H1 (cell line): ENCODE data around the gene ST7L. TPM values are rescaled to one million over a fixed set of nuclear protein-coding genes. Genes with fewer than 3 reads are reported as not detected.
A peak's percentile ranks its signal among the peaks of the same experiment; 100 is the strongest.

Source experiments
- CTCF ChIA-PET: fragments of 300-600 bp; sonication (Branson Sonifier 250); formaldehyde crosslinking; loops from one replicate; lab custom pipeline; 2021; ENCODE audit not compliant: partially characterized antibody; lab: Charles Lee
- POLR2A ChIA-PET: fragments of 300-600 bp; sonication (Branson Sonifier 250); formaldehyde crosslinking; loops from one replicate; lab custom pipeline; 2021; ENCODE audit warnings: inconsistent platforms; ENCODE audit not compliant: partially characterized antibody; lab: Charles Lee
- DNase-seq, 2 experiments: peaks; one replicate each; pipeline versions ENCODE4 v3.0.0 to v3.0.0-alpha.2; 2010 to 2022; ENCODE audit warnings: low spot score in 2 of 2, low read depth in 1 of 2, mixed read lengths in 1 of 2
- FAIRE-seq: peaks from 2 replicates; lab custom pipeline; 2011; peaks lifted over from hg19 to GRCh38; lab: Jason Lieb, UNC
- H2AFZ ChIP-seq: 2 replicates; pipeline ENCODE4 v1.8.1; 2012; ENCODE audit warnings: low read length, inconsistent platforms
- H2AK5ac ChIP-seq: 2 replicates; pipeline ENCODE4 v1.6.1; 2013; ENCODE audit warnings: low read depth, low read length
- H2BK120ac ChIP-seq: replicated peaks from 2 replicates; pipeline ENCODE3; 2013; ENCODE audit warnings: low read depth, low read length, inconsistent platforms
- H2BK12ac ChIP-seq: 2 replicates; pipeline ENCODE4 v1.6.1; 2013; ENCODE audit warnings: low read depth, low read length
- H2BK15ac ChIP-seq: 2 replicates; pipeline ENCODE4 v1.6.1; 2013; ENCODE audit warnings: low read length
- H2BK20ac ChIP-seq: 2 replicates; pipeline ENCODE4 v1.6.1; 2013; ENCODE audit warnings: low read length
- H2BK5ac ChIP-seq: 2 replicates; pipeline ENCODE4 v1.6.1; 2013; ENCODE audit warnings: low read depth, low read length
- H3K14ac ChIP-seq: 2 replicates; pipeline ENCODE4 v1.6.1; 2013; ENCODE audit warnings: inconsistent platforms; ENCODE audit not compliant: insufficient read length
- H3K18ac ChIP-seq: 2 replicates; pipeline ENCODE4 v1.6.1; 2013; ENCODE audit warnings: low read length; ENCODE audit errors: extremely low read depth
- H3K23ac ChIP-seq: 2 replicates; pipeline ENCODE4 v1.6.1; 2013; ENCODE audit warnings: inconsistent platforms; ENCODE audit not compliant: insufficient read length
- H3K23me2 ChIP-seq: 2 replicates; pipeline ENCODE4 v1.6.1; 2013; ENCODE audit warnings: low read depth, low read length
- H3K27ac ChIP-seq: 2 replicates; pipeline ENCODE4 v1.6.1; 2011; ENCODE audit warnings: low read depth, low read length, inconsistent platforms
- H3K27me3 ChIP-seq, 4 experiments: replicated peaks in 1 of 4; 1 replicate in 1 of 4; 2 replicates in 3 of 4; pipeline versions ENCODE4 v1.6.1 to v1.8.1; 2011 to 2013; ENCODE audit warnings: low read length in 3 of 4, mild to moderate bottlenecking in 3 of 4, inconsistent platforms in 2 of 4, mixed read lengths in 2 of 4, moderate library complexity in 1 of 4; ENCODE audit not compliant: control insufficient read depth in 3 of 4, insufficient read depth in 3 of 4; ENCODE audit errors: extremely low read depth in 1 of 4
- H3K36me3 ChIP-seq, 4 experiments: 2 replicates each; pipeline versions ENCODE4 v1.6.1 to v1.8.1; 2011 to 2013; ENCODE audit warnings: mild to moderate bottlenecking in 4 of 4, low read length in 3 of 4, moderate library complexity in 2 of 4, control low read depth in 1 of 4, inconsistent platforms in 1 of 4; ENCODE audit not compliant: insufficient read depth in 4 of 4, control insufficient read depth in 2 of 4
- H3K4ac ChIP-seq: replicated peaks from 2 replicates; pipeline ENCODE3; 2013; ENCODE audit warnings: low read length, low read depth, mixed read lengths, inconsistent platforms; ENCODE audit not compliant: insufficient read length
- H3K4me1 ChIP-seq, 4 experiments: replicated peaks in 1 of 4; 1 replicate in 1 of 4; 2 replicates in 3 of 4; pipeline versions ENCODE4 v1.6.1 to v1.8.1; 2011 to 2013; ENCODE audit warnings: low read length in 3 of 4, inconsistent platforms in 2 of 4, mixed read lengths in 1 of 4; ENCODE audit not compliant: insufficient read depth in 4 of 4, control insufficient read depth in 3 of 4
- H3K4me2 ChIP-seq, 2 experiments: 2 replicates each; pipeline versions ENCODE4 v1.6.1 to v1.8.1; 2011 to 2013; ENCODE audit warnings: low read depth in 2 of 2, low read length in 2 of 2, control low read depth in 1 of 2, inconsistent platforms in 1 of 2, mild to moderate bottlenecking in 1 of 2; ENCODE audit not compliant: insufficient read depth in 1 of 2
- H3K4me3 ChIP-seq, 4 experiments: fragments of 200-600, 300-600 bp in 1 of 4; sonication (generic), shearing (Covaris generic), sonication (Bioruptor Twin) in 1 of 4; 2 replicates each; pipeline versions ENCODE4 v1.5.1 to v1.8.1; 2011 to 2016; ENCODE audit warnings: low read length in 4 of 4, low read depth in 3 of 4, control low read depth in 2 of 4, inconsistent platforms in 2 of 4, mild to moderate bottlenecking in 2 of 4, mixed read lengths in 1 of 4, moderate library complexity in 1 of 4; ENCODE audit not compliant: insufficient read depth in 2 of 4; ENCODE audit errors: extremely low read depth in 1 of 4
- H3K56ac ChIP-seq: replicated peaks from 2 replicates; pipeline ENCODE3; 2013; ENCODE audit warnings: low read depth, mild to moderate bottlenecking, mixed read lengths, low read length, inconsistent platforms; ENCODE audit not compliant: insufficient read length
- H3K79me1 ChIP-seq: 2 replicates; pipeline ENCODE4 v1.6.1; 2013; ENCODE audit warnings: low read depth, low read length, control low read depth
- H3K79me2 ChIP-seq, 2 experiments: 2 replicates each; pipeline versions ENCODE4 v1.6.1 to v1.8.1; 2012 to 2013; ENCODE audit warnings: low read length in 2 of 2, mild to moderate bottlenecking in 2 of 2, inconsistent platforms in 1 of 2; ENCODE audit not compliant: insufficient read depth in 2 of 2, control insufficient read depth in 1 of 2
- H3K9ac ChIP-seq, 4 experiments: replicated peaks in 1 of 4; 1 replicate in 1 of 4; 2 replicates in 3 of 4; pipeline versions ENCODE4 v1.6.1 to v1.8.1; 2011 to 2013; ENCODE audit warnings: low read depth in 3 of 4, low read length in 3 of 4, control low read depth in 2 of 4, mild to moderate bottlenecking in 2 of 4, moderate library complexity in 2 of 4, inconsistent platforms in 1 of 4; ENCODE audit errors: extremely low read depth in 1 of 4
- H3K9me3 ChIP-seq, 2 experiments: 2 replicates each; pipeline versions ENCODE4 v1.6.1 to v1.8.1; 2012 to 2013; ENCODE audit warnings: mild to moderate bottlenecking in 2 of 2, moderate library complexity in 2 of 2, control low read depth in 1 of 2, inconsistent platforms in 1 of 2, low read depth in 1 of 2, low read length in 1 of 2, mixed read lengths in 1 of 2; ENCODE audit not compliant: insufficient read depth in 2 of 2
- H4K20me1 ChIP-seq, 2 experiments: replicated peaks in 1 of 2; 2 replicates each; pipeline versions ENCODE3 to v1.8.1; 2011 to 2013; ENCODE audit warnings: inconsistent platforms in 2 of 2, low read length in 2 of 2, mild to moderate bottlenecking in 1 of 2; ENCODE audit not compliant: insufficient read depth in 2 of 2, control insufficient read depth in 1 of 2
- H4K5ac ChIP-seq: 2 replicates; pipeline ENCODE4 v1.6.1; 2013; ENCODE audit warnings: low read length, low read depth, mixed read lengths, inconsistent platforms; ENCODE audit not compliant: insufficient read length
- H4K8ac ChIP-seq: 2 replicates; pipeline ENCODE4 v1.8.0; 2013; ENCODE audit warnings: mild to moderate bottlenecking, moderate library complexity, low read length, inconsistent platforms; ENCODE audit not compliant: insufficient read depth; ENCODE audit errors: extremely low read depth
- H4K91ac ChIP-seq: replicated peaks from 2 replicates; pipeline ENCODE3; 2013; ENCODE audit warnings: low read length, mixed read lengths, inconsistent platforms; ENCODE audit not compliant: insufficient read length
- BCL11A ChIP-seq, 2 experiments: IDR thresholded peaks; one replicate each; pipeline ENCODE4 v1.6.1; 2011; ENCODE audit warnings: low read depth in 2 of 2, low read length in 2 of 2, mild to moderate bottlenecking in 2 of 2
- CEBPB ChIP-seq: IDR thresholded peaks from 2 replicates; pipeline ENCODE4 v1.6.1; 2012; ENCODE audit warnings: low read depth, low read length
- EP300 ChIP-seq, 2 experiments: IDR thresholded peaks; 1 replicate in 1 of 2; 2 replicates in 1 of 2; pipeline ENCODE4 v1.6.1; 2011 to 2012; ENCODE audit warnings: low read depth in 2 of 2, low read length in 2 of 2, mild to moderate bottlenecking in 2 of 2, borderline replicate concordance in 1 of 2, inconsistent platforms in 1 of 2, moderate library complexity in 1 of 2
- HDAC2 ChIP-seq, 2 experiments: fragments of 300-600 bp in 1 of 2; sonication (generic) in 1 of 2; IDR thresholded peaks; 2 replicates each; pipeline ENCODE4 v1.6.1; 2011 to 2012; ENCODE audit warnings: low read depth in 2 of 2, low read length in 2 of 2, mild to moderate bottlenecking in 2 of 2, moderate library complexity in 2 of 2, borderline replicate concordance in 1 of 2, inconsistent platforms in 1 of 2
- JUN ChIP-seq: IDR thresholded peaks from 2 replicates; pipeline ENCODE4 v1.6.1; 2011; ENCODE audit warnings: low read depth, mild to moderate bottlenecking, improper control_type of control experiment, low read length
- NRF1 ChIP-seq: IDR thresholded peaks from 2 replicates; pipeline ENCODE4 v1.6.1; 2011; ENCODE audit warnings: mild to moderate bottlenecking, low read depth, low read length, improper control_type of control experiment
- POU5F1 ChIP-seq: IDR thresholded peaks from 2 replicates; pipeline ENCODE4 v1.6.1; 2011; ENCODE audit warnings: low read depth, mild to moderate bottlenecking, low read length, moderate library complexity
- RAD21 ChIP-seq, 2 experiments: IDR thresholded peaks in 1 of 2; conservative IDR thresholded peaks in 1 of 2; 2 replicates each; pipeline ENCODE4 v1.6.1; 2011; ENCODE audit warnings: low read depth in 2 of 2, low read length in 2 of 2, improper control_type of control experiment in 1 of 2, inconsistent platforms in 1 of 2, mild to moderate bottlenecking in 1 of 2, moderate library complexity in 1 of 2
- SIN3A ChIP-seq, 2 experiments: IDR thresholded peaks in 1 of 2; conservative IDR thresholded peaks in 1 of 2; 2 replicates each; pipeline ENCODE4 v1.6.1; 2011 to 2012; ENCODE audit warnings: low read length in 2 of 2, improper control_type of control experiment in 1 of 2, low read depth in 1 of 2, mild to moderate bottlenecking in 1 of 2
- SP1 ChIP-seq: IDR thresholded peaks from 2 replicates; pipeline ENCODE4 v1.6.1; 2011; ENCODE audit warnings: low read depth, low read length
- TEAD4 ChIP-seq: IDR thresholded peaks from 2 replicates; pipeline ENCODE4 v1.6.1; 2012; ENCODE audit warnings: low read depth, low read length, inconsistent platforms, mixed read lengths
- WGBS, 2 experiments: shearing (Covaris generic) in 1 of 2; methylation state at CpG; one replicate each; pipeline versions ENCODE4 v1.1.6 to v1.1.7; 2013 to 2015; ENCODE audit warnings: low lambda C conversion rate in 2 of 2, mixed read lengths in 2 of 2, inconsistent platforms in 1 of 2, low coverage in 1 of 2, missing lambda C conversion rate in 1 of 2; ENCODE audit not compliant: insufficient replicate concordance in 2 of 2, insufficient coverage in 1 of 2, insufficient read length in 1 of 2; ENCODE audit errors: extremely low coverage in 1 of 2, missing lambda C conversion rate in 1 of 2; 5-methylcytosine and 5-hydroxymethylcytosine counted together
- polyA plus RNA-seq, 7 experiments: library from polyadenylated mRNA; depleted of rRNA in 3 of 7; stranded (reverse) in 5 of 7; unstranded in 2 of 7; fragments of >200 nt in 5 of 7; fragments of 200-250 nt in 2 of 7; gene quantifications; 1 replicate in 5 of 7; 2 replicates in 1 of 7; 4 replicates in 1 of 7; pipeline versions ENCODE4 v1.2.1 to v1.2.3, GENCODE V29; 2011 to 2013; ENCODE audit warnings: missing spikeins in 2 of 7, mixed read lengths in 2 of 7
- total RNA-seq: library from RNA; stranded (reverse); fragmentation: NEBNext Ultra II Directional; extraction: Animal tissue kit (Norgen Biotek cat#: 25700); gene quantifications from 2 replicates; pipeline ENCODE4 v1.2.1, GENCODE V29; 2021

The ST7L gene
- total and polyA plus RNA-seq, 2 of the 8 experiments (the other 6 are each of a cell fraction or from before 2014, with no cell fraction given), result 9.6 to 16.2 TPM

GRCh38 chr1:112515311-112516009 is 103.5 kb downstream of the ST7L start:
- Histone ChIP-seq H3K4me1 (peaks cover 0 to 5% (median 1%) of the 10 kb centered on the region in 4 experiments; a peak in 3 of 7 replicates), H3K4me2 (no peak overlapping the region), H3K4me3 (no peak overlapping the region), H4K91ac (no peak overlapping the region), H3K23me2 (no peaks in the 10 kb centered on the region), H3K18ac (no peak overlapping the region), H2BK5ac (no peak overlapping the region), H3K79me1 (no peaks in the 10 kb centered on the region), H3K27me3 (peaks cover 7 to 26% (median 16%) of the 10 kb centered on the region in 4 experiments), H2AFZ (no peak overlapping the region), H2BK15ac (no peak overlapping the region), H3K23ac (no peak overlapping the region), H3K4ac (no peak overlapping the region), H3K27ac (no peak overlapping the region), H3K36me3 (no peaks in the 10 kb centered on the region), H3K14ac (no peak overlapping the region), H4K5ac (no peak overlapping the region), H3K79me2 (no peaks in the 10 kb centered on the region), H2BK20ac (no peak overlapping the region), H2BK120ac (no peak overlapping the region), H2BK12ac (no peak overlapping the region), H3K9ac (no peak overlapping the region), H4K8ac (no peak overlapping the region), H3K56ac (no peak overlapping the region), H2AK5ac (no peak overlapping the region), H3K9me3 (no peaks in the 10 kb centered on the region), H4K20me1 (no peaks in the 10 kb centered on the region)
- ChIA-PET CTCF (interaction anchor here (0.6 to 6.4 kb wide), 4 partner anchors 13 to 163 kb away, joined by 3 to 28 read pairs (median 4); no protein-coding TSS in a partner anchor), POLR2A (interaction anchor here (0.7 to 1.1 kb wide), 3 partner anchors 11 to 103 kb away, joined by 3 read pairs; partner anchors contain the start of gene ST7L)
- FAIRE-seq (no peak), DNase-seq (no peak)
- WGBS, 2 experiments, result 76% methylated on average over 2 of the region's 2 CpGs; no CpG with 5 or more reads in 1 of the 2 experiments
- TF ChIP-seq EP300 (IDR thresholded peaks at IDR 0.05; ENCODE audit: borderline replicate concordance in 1 of 2, low read depth in 2 of 2, low read length in 2 of 2) (no peak), SIN3A (conservative IDR thresholded peaks at IDR 0.05 in 1 of 2, IDR thresholded peaks at IDR 0.05 in 1 of 2; ENCODE audit: low read depth in 1 of 2, low read length in 2 of 2) (peak in 1 of 2 experiments; percentile 83; a peak in 2 of 4 replicates), SP1 (no peak), BCL11A (IDR thresholded peaks at IDR 0.05; ENCODE audit: low read depth in 2 of 2, low read length in 2 of 2) (no peak), POU5F1 (no peak), NRF1 (no peak), JUN (0 out of 2 replicates have a peak, but pooled peaks have one; percentile 21), TEAD4 (peak; percentile 93), CEBPB (no peak), HDAC2 (IDR thresholded peaks at IDR 0.05; ENCODE audit: borderline replicate concordance in 1 of 2, low read depth in 2 of 2, low read length in 2 of 2) (peak in 1 of 2 experiments; percentile 13; a peak in 1 of 4 replicates), RAD21 (IDR thresholded peaks at IDR 0.05 in 1 of 2, conservative IDR thresholded peaks at IDR 0.05 in 1 of 2; ENCODE audit: low read depth in 2 of 2, low read length in 2 of 2) (peak in 1 of 2 experiments; percentile 8; a peak in 1 of 4 replicates)
